Endodermal cell (in vitro differentiated cells): ENCODE measurements around the gene IP6K1. TPM values are rescaled to one million over a fixed set of nuclear protein-coding genes. Genes with fewer than 3 reads are reported as not detected.

Source experiments
- DNase-seq: peaks from one replicate; pipeline ENCODE4 v3.0.0-alpha.2; 2017
- H3K27ac ChIP-seq: 2 replicates; pipeline ENCODE4 v1.5.1; 2013; ENCODE audit warnings: mild to moderate bottlenecking, low read depth, low read length, moderate library complexity
- H3K27me3 ChIP-seq: 2 replicates; pipeline ENCODE4 v1.6.1; 2013; ENCODE audit warnings: mild to moderate bottlenecking, low read length, moderate library complexity; ENCODE audit not compliant: insufficient read depth, control insufficient read depth, poor library complexity, severe bottlenecking
- H3K36me3 ChIP-seq: 2 replicates; pipeline ENCODE4 v1.7.0; 2013; ENCODE audit warnings: mild to moderate bottlenecking, low read length, moderate library complexity; ENCODE audit not compliant: control insufficient read depth, insufficient read depth
- H3K4me1 ChIP-seq: one replicate; pipeline ENCODE4 v1.7.0; 2013; ENCODE audit warnings: low read length; ENCODE audit not compliant: control insufficient read depth, insufficient read depth
- H3K4me3 ChIP-seq: 2 replicates; pipeline ENCODE4 v1.5.1; 2013; ENCODE audit warnings: mild to moderate bottlenecking, low read length, moderate library complexity
- H3K9ac ChIP-seq: 2 replicates; pipeline ENCODE4 v1.6.1; 2013; ENCODE audit warnings: mild to moderate bottlenecking, low read length, moderate library complexity; ENCODE audit not compliant: poor library complexity, severe bottlenecking; ENCODE audit errors: extremely low read depth
- H3K9me3 ChIP-seq: 2 replicates; pipeline ENCODE4 v1.6.1; 2013; ENCODE audit warnings: mild to moderate bottlenecking, low read length, moderate library complexity; ENCODE audit not compliant: control insufficient read depth
- H3K27ac Mint-ChIP-seq: 2 replicates; pipeline ENCODE4 v1.8.0; 2020; ENCODE audit warnings: mixed read lengths
- H3K27me3 Mint-ChIP-seq: 2 replicates; pipeline ENCODE4 v1.8.0; 2021; ENCODE audit warnings: mild to moderate bottlenecking, mixed read lengths; ENCODE audit not compliant: insufficient read depth
- H3K36me3 Mint-ChIP-seq: 2 replicates; pipeline ENCODE4 v1.8.0; 2020; ENCODE audit warnings: low read depth, mixed read lengths
- H3K4me1 Mint-ChIP-seq: 2 replicates; pipeline ENCODE4 v1.8.0; 2020; ENCODE audit warnings: mixed read lengths
- H3K4me3 Mint-ChIP-seq: 2 replicates; pipeline ENCODE4 v1.8.0; 2020; ENCODE audit warnings: mild to moderate bottlenecking, moderate library complexity, mixed read lengths
- H3K9me3 Mint-ChIP-seq: 2 replicates; pipeline ENCODE4 v1.8.0; 2020; ENCODE audit warnings: mild to moderate bottlenecking, mixed read lengths
- WGBS, 2 experiments: methylation state at CpG; one replicate each; pipeline versions ENCODE4 v1.1.5 to v1.1.7; 2013; ENCODE audit warnings: missing lambda C conversion rate in 2 of 2, mixed read lengths in 1 of 2; ENCODE audit not compliant: insufficient coverage in 1 of 2, insufficient read length in 1 of 2; 5-methylcytosine and 5-hydroxymethylcytosine counted together
- total RNA-seq, 2 donors: library from RNA; stranded (reverse); fragmentation: NEBNext Ultra II Directional in 1 of 2; extraction: Animal tissue kit (Norgen Biotek cat#: 25700) in 1 of 2; gene quantifications; 2 replicates in 1 of 2; 3 replicates in 1 of 2; pipeline ENCODE4 v1.2.1, GENCODE V29; 2021
- TF ChIP-seq, protein P1 (sequence below): fragments of 200-600 bp; sonication (generic); conservative IDR thresholded peaks from 2 replicates; pipeline ENCODE4 v1.5.0; 2021; ENCODE audit warnings: antibody characterized with exemption, mild to moderate bottlenecking

IP6K1 gene
- total RNA-seq, 2 donors from 2014 or later, result 45.8 to 49.8 TPM

GRCh38 chr3:49788056-49788455 is 1.7 kb upstream of the IP6K1 start:
- 93 to 100% methylated on average over 1 to 2 of the region's 2 CpGs for WGBS, 2 experiments
- H3K27me3 ChIP-seq, result no peaks in the 10 kb centered on the region
- H3K36me3 Mint-ChIP-seq, result peaks cover 10% of the 10 kb centered on the region
- H3K4me3 Mint-ChIP-seq, result no peak overlapping the region
- DNase-seq, result no peak
- no peak overlapping the region for H3K27ac ChIP-seq
- no peaks in the 10 kb centered on the region for H3K9me3 Mint-ChIP-seq
- H3K4me1 ChIP-seq, result no peaks in the 10 kb centered on the region
- H3K9ac ChIP-seq, result no peak overlapping the region
- no peaks in the 10 kb centered on the region for H3K9me3 ChIP-seq
- no peak overlapping the region for H3K4me3 ChIP-seq
- H3K27ac Mint-ChIP-seq, result no peak overlapping the region
- H3K27me3 Mint-ChIP-seq, result peaks cover 8% of the 10 kb centered on the region
- peaks cover 9% of the 10 kb centered on the region for H3K36me3 ChIP-seq
- H3K4me1 Mint-ChIP-seq, result peaks cover 4% of the 10 kb centered on the region
- TF ChIP-seq, protein P1, sequence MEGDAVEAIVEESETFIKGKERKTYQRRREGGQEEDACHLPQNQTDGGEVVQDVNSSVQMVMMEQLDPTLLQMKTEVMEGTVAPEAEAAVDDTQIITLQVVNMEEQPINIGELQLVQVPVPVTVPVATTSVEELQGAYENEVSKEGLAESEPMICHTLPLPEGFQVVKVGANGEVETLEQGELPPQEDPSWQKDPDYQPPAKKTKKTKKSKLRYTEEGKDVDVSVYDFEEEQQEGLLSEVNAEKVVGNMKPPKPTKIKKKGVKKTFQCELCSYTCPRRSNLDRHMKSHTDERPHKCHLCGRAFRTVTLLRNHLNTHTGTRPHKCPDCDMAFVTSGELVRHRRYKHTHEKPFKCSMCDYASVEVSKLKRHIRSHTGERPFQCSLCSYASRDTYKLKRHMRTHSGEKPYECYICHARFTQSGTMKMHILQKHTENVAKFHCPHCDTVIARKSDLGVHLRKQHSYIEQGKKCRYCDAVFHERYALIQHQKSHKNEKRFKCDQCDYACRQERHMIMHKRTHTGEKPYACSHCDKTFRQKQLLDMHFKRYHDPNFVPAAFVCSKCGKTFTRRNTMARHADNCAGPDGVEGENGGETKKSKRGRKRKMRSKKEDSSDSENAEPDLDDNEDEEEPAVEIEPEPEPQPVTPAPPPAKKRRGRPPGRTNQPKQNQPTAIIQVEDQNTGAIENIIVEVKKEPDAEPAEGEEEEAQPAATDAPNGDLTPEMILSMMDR, result no peak

GRCh38 chr3:49787536-49787935 is 1.2 kb upstream of the IP6K1 start:
- DNase-seq, result no peak
- Histone ChIP-seq H3K36me3 (peaks cover 11% of the 10 kb centered on the region), H3K27ac (no peak overlapping the region), H3K9me3 (no peaks in the 10 kb centered on the region), H3K27me3 (no peaks in the 10 kb centered on the region), H3K4me3 (no peak overlapping the region), H3K4me1 (no peaks in the 10 kb centered on the region), H3K9ac (no peak overlapping the region)
- H3K4me1 Mint-ChIP-seq, result peaks cover 4% of the 10 kb centered on the region
- no peaks in the 10 kb centered on the region for H3K9me3 Mint-ChIP-seq
- no peak overlapping the region for H3K27ac Mint-ChIP-seq
- WGBS, 2 experiments, result 92% methylated on average over 5 of the region's 5 CpGs
- H3K27me3 Mint-ChIP-seq, result peaks cover 6% of the 10 kb centered on the region
- H3K4me3 Mint-ChIP-seq, result no peak overlapping the region
- TF ChIP-seq, protein P1, result no peak
- peaks cover 10% of the 10 kb centered on the region for H3K36me3 Mint-ChIP-seq

DNA sequence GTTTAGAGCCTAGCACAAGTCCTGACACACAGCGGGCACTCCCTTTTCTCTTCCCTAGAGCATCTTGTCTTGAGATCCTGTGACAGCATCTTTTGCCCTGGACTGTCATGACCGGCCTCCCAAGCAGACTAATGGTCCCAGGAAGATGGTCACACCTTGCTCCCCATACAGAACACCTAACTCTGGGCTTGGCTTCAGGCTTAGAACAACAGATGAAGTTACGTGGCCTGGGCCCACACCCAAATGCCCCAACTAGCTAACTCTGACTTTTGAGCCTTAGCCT is 781 bp upstream of the IP6K1 start:
- H3K27me3 Mint-ChIP-seq, result peaks cover 5% of the 10 kb centered on the region
- TF ChIP-seq, protein P1, result no peak
- Histone ChIP-seq H3K4me3 (peak overlapping the region; percentile 91), H3K9me3 (no peaks in the 10 kb centered on the region), H3K27me3 (no peaks in the 10 kb centered on the region), H3K9ac (peak overlapping the region; percentile 69), H3K27ac (peak overlapping the region; percentile 70), H3K4me1 (no peaks in the 10 kb centered on the region), H3K36me3 (peaks cover 15% of the 10 kb centered on the region)
- no peak for DNase-seq
- 93 to 100% methylated on average over 2 to 3 of the region's 3 CpGs for WGBS, 2 experiments
- H3K4me3 Mint-ChIP-seq, result peak overlapping the region; percentile 81
- peak overlapping the region; percentile 94 for H3K27ac Mint-ChIP-seq
- H3K4me1 Mint-ChIP-seq, result peaks cover 4% of the 10 kb centered on the region
- H3K36me3 Mint-ChIP-seq, result peaks cover 14% of the 10 kb centered on the region
- H3K9me3 Mint-ChIP-seq, result no peaks in the 10 kb centered on the region
